Measurements from ENCODE around the gene LYL1.

DNA sequence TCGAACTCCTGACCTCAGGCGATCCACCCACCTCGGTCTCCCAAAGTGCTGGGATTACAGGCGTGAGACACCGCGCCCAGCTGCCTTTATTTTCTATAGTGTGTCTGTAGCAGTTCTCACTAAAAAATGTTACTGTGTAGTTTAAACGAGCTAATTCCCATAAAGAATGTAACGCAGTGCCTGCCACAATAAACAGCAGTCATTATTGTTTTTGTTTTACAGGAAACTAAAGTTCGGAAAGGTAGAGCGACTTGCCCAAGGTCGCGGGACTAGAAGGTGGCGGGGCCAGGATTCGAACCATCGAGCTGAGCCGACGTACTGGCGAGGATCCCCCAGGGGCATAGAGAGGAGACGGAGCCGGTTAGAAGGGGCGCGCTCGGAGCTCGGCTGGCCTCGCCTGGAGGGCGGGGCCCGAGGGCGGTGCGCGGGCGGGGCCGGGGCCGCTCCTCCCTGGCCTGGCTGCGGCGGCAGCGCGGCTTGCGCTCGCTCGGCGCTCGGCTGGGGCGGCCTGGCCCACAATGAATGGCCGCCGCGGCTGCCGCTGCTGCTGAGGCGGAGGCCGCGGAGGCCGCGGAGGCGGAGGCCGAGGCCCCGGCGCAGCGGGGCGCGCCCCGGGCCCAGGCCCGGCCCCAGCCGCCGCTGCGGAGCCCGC, 15.2 kb upstream of the LYL1 start, which contains the start of gene NACC1:
- TF ChIP-seq EZH2 (IDR thresholded peaks at IDR 0.05; ENCODE audit: insufficient read depth, poor library complexity, severe bottlenecking) = no peak
- no peak for TF ChIP-seq EZH2phosphoT487 (IDR thresholded peaks at IDR 0.05; ENCODE audit: insufficient read depth, low read depth)

All from GM23248 (cell line).